GDM1 (cell line): ENCODE measurements around the gene GRAMD2B.
"Not testable (repeated sequence)": the region's sequence is repeated elsewhere in the genome, so short reads cannot be mapped to it uniquely, and the experiment has no call there.

Source experiments
- DNase-seq: peaks from one replicate; lab custom pipeline; 2025; lab: John Stamatoyannopoulos, UW

Gene GRAMD2B

GRCh38 chr5:126422994-126423788, at the start of gene GRAMD2B:
Gene GRAMD2B (plus strand): TSS chr5:126423409. CDS start chr5:126423607, 198 bp downstream.
- no peak for DNase-seq

- DNase-seq, result no peak
Observed at GRCh38 chr5:126374109-126374416, 49.1 kb upstream of the GRAMD2B start.

DNA sequence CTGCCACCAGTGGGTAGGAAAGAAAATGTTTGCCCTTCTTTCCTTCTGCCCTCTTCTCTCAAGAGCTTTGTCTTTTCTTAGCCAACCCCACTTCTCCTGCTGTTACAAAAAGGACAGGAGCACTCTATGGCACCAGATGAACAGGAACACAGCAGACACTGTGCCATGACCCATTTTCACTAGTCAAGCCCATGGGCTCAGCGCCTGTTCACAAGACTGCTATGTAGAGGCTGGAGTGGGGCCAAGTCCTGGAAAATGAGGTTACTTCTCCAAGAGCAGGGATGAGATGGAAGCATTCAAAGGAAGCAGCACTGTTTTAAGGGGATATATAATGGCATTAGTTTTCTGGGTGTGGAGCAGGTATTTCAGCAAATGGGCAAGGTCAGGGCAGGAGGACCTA, 46.8 kb upstream of the GRAMD2B start:
- no peak for DNase-seq

GRCh38 chr5:126377424-126377823, 45.8 kb upstream of the GRAMD2B start:
- no peak for DNase-seq

GRCh38 chr5:126380316-126380715, 42.9 kb upstream of the GRAMD2B start:
- DNase-seq, result not testable (repeated sequence)

DNA sequence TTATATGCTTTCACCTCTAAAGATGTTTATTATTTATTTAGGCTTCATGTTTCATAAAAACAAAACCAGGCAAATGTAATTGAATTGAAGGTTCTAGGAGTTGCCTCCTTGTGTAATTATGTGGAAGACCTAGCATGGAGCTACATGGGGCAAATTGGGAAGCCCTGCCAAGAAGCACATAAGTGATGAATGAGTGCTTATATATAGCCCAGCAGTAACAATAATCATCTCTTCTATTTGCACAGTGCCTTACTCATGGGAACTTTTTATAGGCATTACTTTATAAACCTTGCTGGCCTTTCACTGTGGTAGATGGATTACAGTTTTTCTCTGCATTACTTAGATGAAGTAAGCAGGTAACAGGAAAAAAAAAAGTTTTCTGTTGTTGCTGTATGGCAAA, 40.0 kb upstream of the GRAMD2B start:
- DNase-seq, result no peak

DNA sequence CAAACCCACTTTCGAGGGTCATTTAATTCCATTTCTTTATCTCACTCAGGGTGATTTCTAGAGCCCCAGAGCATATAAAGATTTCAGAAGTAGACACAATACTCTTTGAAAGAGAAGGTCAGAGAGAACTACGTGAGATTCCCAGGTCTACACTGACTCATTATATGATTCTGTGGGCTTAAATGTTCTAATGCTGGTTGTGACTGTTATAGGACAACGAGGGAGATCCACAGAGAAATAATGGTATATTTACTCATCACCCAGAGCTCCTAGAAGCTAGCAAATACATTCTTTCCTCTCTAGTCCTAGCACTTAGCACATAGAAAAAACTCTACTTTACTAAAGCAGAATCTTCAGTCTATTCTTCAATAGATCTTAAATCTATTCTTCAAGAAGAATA, 39.4 kb upstream of the GRAMD2B start:
- no peak for DNase-seq

GRCh38 chr5:126384985-126385384, 38.2 kb upstream of the GRAMD2B start:
- DNase-seq, result no peak

DNA sequence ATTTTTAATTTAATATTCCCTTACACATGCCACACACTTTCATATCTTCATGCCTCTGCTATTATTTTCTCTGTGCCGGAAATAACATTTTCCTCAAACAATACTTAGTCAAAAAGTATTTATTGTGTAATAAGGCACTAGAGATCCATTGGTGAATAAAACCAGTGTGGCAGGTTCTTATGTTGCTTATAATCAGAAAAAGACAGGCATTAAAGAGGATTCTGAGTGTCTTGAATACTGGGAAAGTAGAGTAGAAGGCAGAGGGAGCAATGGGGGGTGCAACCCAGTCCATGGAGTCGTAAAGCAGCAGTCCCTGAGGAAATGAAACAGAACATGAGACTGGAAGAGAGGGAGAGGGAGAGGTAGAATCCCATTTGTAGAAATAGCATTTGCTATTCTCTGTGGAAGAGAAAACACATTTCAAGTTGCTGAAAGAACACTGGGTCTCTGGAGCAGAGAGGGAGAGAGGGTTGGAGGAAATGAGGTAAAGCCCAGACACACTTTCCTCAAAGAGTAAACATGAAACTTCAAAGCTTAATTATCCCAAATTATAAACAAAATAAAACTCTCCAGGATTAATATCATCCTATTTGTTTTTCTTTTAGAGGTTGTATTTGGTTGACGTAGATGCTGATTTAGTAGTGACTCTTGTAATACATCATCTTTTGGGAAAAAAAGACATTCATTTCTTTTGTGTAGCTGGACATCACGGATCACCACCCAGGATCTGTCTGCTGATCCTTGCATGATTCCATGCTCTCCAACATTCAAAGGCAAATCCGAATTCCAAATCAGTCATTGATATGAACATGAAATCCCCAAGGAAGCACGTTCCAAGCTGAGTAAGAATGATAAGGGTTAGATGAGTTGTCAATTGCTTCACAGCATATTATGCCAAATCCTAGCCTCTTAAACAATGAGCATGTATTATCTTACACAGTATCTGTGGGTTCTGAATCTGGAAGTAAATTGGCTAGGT, 37.4 kb upstream of the GRAMD2B start:
- no peak for DNase-seq

GRCh38 chr5:126389179-126389578, 34.0 kb upstream of the GRAMD2B start:
- no peak for DNase-seq

GRCh38 chr5:126390051-126390450, 33.2 kb upstream of the GRAMD2B start:
- DNase-seq, result no peak

DNA sequence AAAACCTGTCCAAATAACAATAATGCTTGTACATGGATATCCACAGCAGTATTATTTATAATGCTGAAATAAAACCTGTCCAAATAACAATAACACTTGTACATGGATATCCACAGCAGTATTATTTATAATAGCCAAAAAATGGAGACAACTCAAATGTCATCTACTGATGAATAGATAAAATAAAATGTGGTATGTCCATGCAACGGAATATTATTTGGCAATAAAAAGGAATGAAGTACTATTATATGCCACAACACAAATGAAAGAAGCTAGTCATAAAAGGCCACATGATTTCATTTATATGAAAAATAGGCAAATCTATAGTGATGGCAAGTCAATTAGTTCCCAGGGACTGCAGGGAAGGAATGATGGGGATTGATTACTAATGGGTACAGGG, 31.8 kb upstream of the GRAMD2B start:
- no peak for DNase-seq

GRCh38 chr5:126394211-126394788, 28.9 kb upstream of the GRAMD2B start:
- DNase-seq, result no peak

- no peak for DNase-seq
Observed at GRCh38 chr5:126395198-126395597, 28.0 kb upstream of the GRAMD2B start.

- DNase-seq, result no peak
Observed at GRCh38 chr5:126395605-126396004, 27.6 kb upstream of the GRAMD2B start.

DNA sequence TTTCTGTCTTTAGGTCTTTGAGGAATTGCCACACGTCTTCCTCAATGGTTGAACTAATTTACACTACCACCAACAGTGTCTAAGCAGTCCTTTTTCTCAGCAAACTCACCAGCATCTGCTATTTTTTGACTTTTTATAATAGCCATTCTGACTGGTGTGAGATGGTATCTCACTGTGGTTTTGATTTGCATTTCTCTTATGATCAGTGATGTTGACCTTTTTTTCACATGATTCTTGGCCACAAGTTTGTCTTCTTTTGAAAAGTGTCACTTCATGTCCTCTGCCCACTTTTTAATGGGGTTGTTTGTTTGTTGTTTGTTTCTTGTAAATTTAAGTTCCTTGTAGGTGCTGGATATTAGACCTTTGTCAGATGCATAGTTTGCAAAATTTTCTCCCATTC, 26.5 kb upstream of the GRAMD2B start:
- not testable (repeated sequence) for DNase-seq

DNA sequence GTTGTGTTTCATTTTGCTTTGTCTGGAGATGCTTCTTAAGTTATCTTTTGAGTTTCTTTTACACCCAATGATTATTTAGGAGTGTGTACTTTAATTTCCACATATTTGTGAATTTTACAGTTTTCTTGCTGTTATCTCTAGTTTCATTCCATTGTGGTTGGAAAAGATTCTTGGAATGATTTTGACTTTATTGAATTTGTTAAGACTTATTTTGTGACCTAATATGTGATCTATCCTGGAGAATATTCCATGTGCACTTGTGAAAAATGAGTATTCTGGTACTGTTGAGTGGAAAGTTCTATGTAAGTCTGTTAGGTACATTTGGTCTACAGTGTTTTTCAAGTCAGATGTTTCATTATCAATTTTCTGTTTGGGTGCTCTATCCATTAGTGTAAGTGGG, 24.4 kb upstream of the GRAMD2B start:
- DNase-seq, result no peak

- no peak for DNase-seq
Observed at GRCh38 chr5:126400621-126401251, 22.5 kb upstream of the GRAMD2B start.

DNA sequence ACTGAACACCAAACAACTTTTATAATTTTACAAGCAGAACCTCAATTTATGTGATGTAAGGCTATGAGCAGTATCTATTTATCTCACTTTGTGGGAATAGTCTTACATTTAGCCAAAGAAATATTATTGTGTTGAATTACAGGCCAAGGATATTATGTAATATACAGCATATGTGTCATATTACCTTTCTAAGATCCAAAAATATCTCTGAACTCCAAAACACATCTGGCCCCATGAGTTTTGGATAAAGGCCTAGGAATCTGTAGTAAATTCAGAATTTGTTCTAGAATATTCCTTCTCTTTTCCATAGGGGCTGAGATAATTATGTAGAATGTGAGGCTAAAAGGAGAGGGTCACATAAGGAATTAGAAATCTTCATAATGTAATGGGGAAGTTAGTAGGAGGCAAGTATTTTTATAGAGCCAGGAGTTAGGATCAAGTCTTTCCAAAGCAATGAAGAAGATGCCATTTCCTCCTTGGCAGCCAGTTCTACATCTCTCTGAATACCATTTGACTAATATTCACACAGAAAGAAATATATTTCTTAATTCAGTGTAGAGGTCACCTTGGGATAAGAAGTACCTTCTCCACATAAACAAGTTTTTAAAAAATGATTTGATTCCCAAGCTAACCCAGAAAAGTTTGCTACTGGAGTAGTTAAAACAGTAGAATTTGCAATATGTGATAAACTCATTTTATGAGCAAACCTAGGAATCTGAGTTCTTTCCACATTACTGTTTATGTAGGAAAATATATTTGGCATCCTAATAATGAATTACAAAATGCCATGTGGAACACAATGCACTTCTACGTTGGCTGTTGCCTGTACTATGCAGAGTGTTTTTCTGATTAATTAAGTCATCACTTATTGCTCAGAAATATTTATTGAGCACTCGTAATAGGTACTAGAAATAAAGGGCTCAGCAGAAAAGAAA, 20.3 kb upstream of the GRAMD2B start:
- no peak for DNase-seq

DNA sequence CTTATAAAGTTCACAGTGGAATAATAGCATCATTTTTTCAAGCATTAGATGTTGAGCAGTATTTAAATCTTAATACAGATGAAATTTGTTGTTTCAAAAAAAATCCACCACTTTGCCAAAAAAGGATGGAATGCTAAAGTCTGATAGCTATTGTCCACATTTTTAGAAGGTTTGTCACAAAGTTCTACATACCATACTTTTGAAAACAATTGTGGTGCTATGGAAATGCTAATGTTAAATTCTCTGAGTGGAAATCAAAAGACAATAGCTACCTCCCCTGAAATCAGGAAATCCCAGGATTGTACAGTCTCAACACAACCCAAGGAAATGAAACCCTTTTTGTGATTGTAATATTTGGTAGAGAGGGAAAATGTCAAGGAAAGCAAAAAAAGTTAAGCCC, 19.3 kb upstream of the GRAMD2B start:
- no peak for DNase-seq

DNA sequence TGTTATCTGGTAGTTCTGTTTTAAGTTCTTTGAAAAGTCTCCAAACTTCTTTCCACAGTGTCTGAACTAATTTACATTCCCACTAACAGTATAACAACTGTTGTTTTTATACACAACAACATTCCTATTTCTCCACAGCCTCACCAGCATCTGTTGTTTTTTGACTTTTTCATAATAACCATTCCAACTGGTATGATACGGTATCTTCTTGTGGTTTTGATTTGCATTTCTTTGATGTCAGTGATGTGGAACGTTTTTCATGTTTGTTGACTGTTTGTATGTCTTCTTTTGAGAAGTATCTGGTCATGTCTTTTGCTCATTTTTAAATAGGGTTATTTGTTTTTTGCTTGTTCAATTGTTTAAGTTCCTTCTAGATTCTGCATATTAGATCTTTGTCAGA, 12.6 kb upstream of the GRAMD2B start:
- DNase-seq, result no peak
